ENCODE measurements around the gene SLC5A11. TPM values are rescaled to one million over a fixed set of nuclear protein-coding genes. Genes with fewer than 3 reads are reported as not detected.

Gene SLC5A11
- total and polyA plus RNA-seq, 3 experiments from 2014 or later, result 0.15 to 0.20 TPM; not detected in 1

- ChIA-PET POLR2A (no interaction called here), CTCF (no interaction called here)
- Histone ChIP-seq H3K27ac (ENCODE audit: low read depth, low read length) (no peak overlapping the region), H3K9me3 (ENCODE audit: low read length) (no peaks in the 10 kb centered on the region), H3K4me3 (ENCODE audit: low read length) (no peak overlapping the region), H3K36me3 (ENCODE audit: insufficient read depth, low read length) (peaks cover 77% of the 10 kb centered on the region), H3K4me1 (ENCODE audit: insufficient read depth, low read length) (no peaks in the 10 kb centered on the region), H3K27me3 (ENCODE audit: insufficient read depth, low read length, poor library complexity, severe bottlenecking) (no peaks in the 10 kb centered on the region)
- Mint-ChIP-seq H3K27ac (peak overlapping the region in 1 of 8 donors; percentile 67), H3K36me3 (peaks cover 12 to 92% (median 42%) of the 10 kb centered on the region in 3 donors), H3K4me1 (peaks cover 0 to 5% (median 0%) of the 10 kb centered on the region in 3 donors), H3K4me3 (no peak overlapping the region), H3K27me3 (no peaks in the 10 kb centered on the region), H3K9me3 (no peaks in the 10 kb centered on the region)
- no peak for DNase-seq
Observed at GRCh38 chr16:24815021-24815420, 30.7 kb upstream of the SLC5A11 start.

GRCh38 chr16:24816688-24817087 lies 29.1 kb upstream of the SLC5A11 start:
- Histone ChIP-seq H3K27ac (ENCODE audit: low read depth, low read length) (no peak overlapping the region), H3K27me3 (ENCODE audit: insufficient read depth, low read length, poor library complexity, severe bottlenecking) (no peaks in the 10 kb centered on the region), H3K4me3 (ENCODE audit: low read length) (no peak overlapping the region), H3K4me1 (ENCODE audit: insufficient read depth, low read length) (no peaks in the 10 kb centered on the region), H3K36me3 (ENCODE audit: insufficient read depth, low read length) (peaks cover 78% of the 10 kb centered on the region), H3K9me3 (ENCODE audit: low read length) (no peaks in the 10 kb centered on the region)
- DNase-seq, result no peak
- Mint-ChIP-seq H3K27me3 (no peaks in the 10 kb centered on the region), H3K4me1 (peaks cover 0 to under 1% (median under 1%) of the 10 kb centered on the region in 3 donors), H3K36me3 (peaks cover 12 to 92% (median 41%) of the 10 kb centered on the region in 3 donors), H3K27ac (no peak overlapping the region), H3K9me3 (no peaks in the 10 kb centered on the region), H3K4me3 (no peak overlapping the region)
- CTCF ChIA-PET, result no interaction called here
- POLR2A ChIA-PET, result no interaction called here

GRCh38 chr16:24819462-24820040 lies 26.2 kb upstream of the SLC5A11 start:
- ChIA-PET POLR2A (no interaction called here), CTCF (no interaction called here)
- peaks cover 0 to 2% (median 0%) of the 10 kb centered on the region in 3 donors for H3K4me1 Mint-ChIP-seq
- no peak overlapping the region for H3K4me3 Mint-ChIP-seq
- Histone ChIP-seq H3K36me3 (ENCODE audit: insufficient read depth, low read length) (peaks cover 80% of the 10 kb centered on the region), H3K4me3 (ENCODE audit: low read length) (no peak overlapping the region), H3K27me3 (ENCODE audit: insufficient read depth, low read length, poor library complexity, severe bottlenecking) (no peaks in the 10 kb centered on the region), H3K9me3 (ENCODE audit: low read length) (no peaks in the 10 kb centered on the region), H3K4me1 (ENCODE audit: insufficient read depth, low read length) (no peaks in the 10 kb centered on the region), H3K27ac (ENCODE audit: low read depth, low read length) (no peak overlapping the region)
- H3K9me3 Mint-ChIP-seq, result no peaks in the 10 kb centered on the region
- H3K36me3 Mint-ChIP-seq, result peaks cover 8 to 97% (median 42%) of the 10 kb centered on the region in 3 donors
- peak overlapping the region in 3 of 8 donors; percentile 8 to 70 (median 61) for H3K27ac Mint-ChIP-seq
- no peak for DNase-seq
- peaks cover 0 to 2% of the 10 kb centered on the region in 2 donors for H3K27me3 Mint-ChIP-seq

GRCh38 chr16:24820522-24820921 lies 25.2 kb upstream of the SLC5A11 start:
- no peak overlapping the region for H3K27ac ChIP-seq (ENCODE audit: low read depth, low read length)
- Mint-ChIP-seq H3K4me1 (peaks cover 0 to 2% (median 0%) of the 10 kb centered on the region in 3 donors), H3K9me3 (no peaks in the 10 kb centered on the region), H3K27me3 (peaks cover 0 to 2% of the 10 kb centered on the region in 2 donors), H3K27ac (peak overlapping the region in 3 of 8 donors; percentile 0 to 40 (median 27)), H3K4me3 (no peak overlapping the region), H3K36me3 (peaks cover 6 to 95% (median 39%) of the 10 kb centered on the region in 3 donors)
- no peaks in the 10 kb centered on the region for H3K9me3 ChIP-seq (ENCODE audit: low read length)
- H3K4me1 ChIP-seq (ENCODE audit: insufficient read depth, low read length), result no peaks in the 10 kb centered on the region
- DNase-seq, result no peak
- ChIA-PET POLR2A (no interaction called here), CTCF (no interaction called here)
- no peak overlapping the region for H3K4me3 ChIP-seq (ENCODE audit: low read length)
- peaks cover 74% of the 10 kb centered on the region for H3K36me3 ChIP-seq (ENCODE audit: insufficient read depth, low read length)
- H3K27me3 ChIP-seq (ENCODE audit: insufficient read depth, low read length, poor library complexity, severe bottlenecking), result no peaks in the 10 kb centered on the region

GRCh38 chr16:24821129-24821528 lies 24.6 kb upstream of the SLC5A11 start:
- Histone ChIP-seq H3K27me3 (ENCODE audit: insufficient read depth, low read length, poor library complexity, severe bottlenecking) (no peaks in the 10 kb centered on the region), H3K4me3 (ENCODE audit: low read length) (no peak overlapping the region), H3K36me3 (ENCODE audit: insufficient read depth, low read length) (peaks cover 72% of the 10 kb centered on the region), H3K4me1 (ENCODE audit: insufficient read depth, low read length) (no peaks in the 10 kb centered on the region), H3K27ac (ENCODE audit: low read depth, low read length) (no peak overlapping the region), H3K9me3 (ENCODE audit: low read length) (no peaks in the 10 kb centered on the region)
- ChIA-PET CTCF (no interaction called here), POLR2A (no interaction called here)
- peaks cover 12 to 95% (median 43%) of the 10 kb centered on the region in 3 donors for H3K36me3 Mint-ChIP-seq
- no peak for DNase-seq
- H3K9me3 Mint-ChIP-seq, result no peaks in the 10 kb centered on the region
- peaks cover 0 to 2% of the 10 kb centered on the region in 2 donors for H3K27me3 Mint-ChIP-seq
- H3K4me1 Mint-ChIP-seq, result peaks cover 0 to 2% (median 0%) of the 10 kb centered on the region in 3 donors
- H3K4me3 Mint-ChIP-seq, result no peak overlapping the region
- H3K27ac Mint-ChIP-seq, result peak overlapping the region in 3 of 8 donors; percentile 11 to 69 (median 60)

GRCh38 chr16:24822542-24822941 lies 23.2 kb upstream of the SLC5A11 start:
- ChIA-PET POLR2A (no interaction called here), CTCF (no interaction called here)
- Mint-ChIP-seq H3K4me3 (no peak overlapping the region), H3K27me3 (peaks cover 0 to 4% of the 10 kb centered on the region in 2 donors), H3K9me3 (peaks cover 0 to 1% (median 0%) of the 10 kb centered on the region in 5 donors), H3K36me3 (peaks cover 22 to 98% (median 48%) of the 10 kb centered on the region in 3 donors), H3K27ac (peak overlapping the region in 1 of 8 donors; percentile 92), H3K4me1 (peaks cover 0 to 2% (median 0%) of the 10 kb centered on the region in 3 donors)
- Histone ChIP-seq H3K4me1 (ENCODE audit: insufficient read depth, low read length) (no peaks in the 10 kb centered on the region), H3K4me3 (ENCODE audit: low read length) (no peak overlapping the region), H3K36me3 (ENCODE audit: insufficient read depth, low read length) (peaks cover 61% of the 10 kb centered on the region), H3K27me3 (ENCODE audit: insufficient read depth, low read length, poor library complexity, severe bottlenecking) (no peaks in the 10 kb centered on the region), H3K27ac (ENCODE audit: low read depth, low read length) (no peak overlapping the region), H3K9me3 (ENCODE audit: low read length) (no peaks in the 10 kb centered on the region)
- DNase-seq, result no peak

- no peak overlapping the region for H3K27ac ChIP-seq (ENCODE audit: low read depth, low read length)
- no peaks in the 10 kb centered on the region for H3K4me1 ChIP-seq (ENCODE audit: insufficient read depth, low read length)
- peaks cover 0 to 1% (median 0%) of the 10 kb centered on the region in 5 donors for H3K9me3 Mint-ChIP-seq
- peaks cover 18 to 96% (median 43%) of the 10 kb centered on the region in 3 donors for H3K36me3 Mint-ChIP-seq
- POLR2A ChIA-PET, result no interaction called here
- H3K4me3 Mint-ChIP-seq, result no peak overlapping the region
- H3K27me3 ChIP-seq (ENCODE audit: insufficient read depth, low read length, poor library complexity, severe bottlenecking), result no peaks in the 10 kb centered on the region
- peak overlapping the region in 2 of 8 donors; percentile 6 to 92 for H3K27ac Mint-ChIP-seq
- H3K4me3 ChIP-seq (ENCODE audit: low read length), result no peak overlapping the region
- peaks cover 0 to 5% of the 10 kb centered on the region in 2 donors for H3K27me3 Mint-ChIP-seq
- H3K4me1 Mint-ChIP-seq, result peaks cover 0 to 2% (median 0%) of the 10 kb centered on the region in 3 donors
- H3K9me3 ChIP-seq (ENCODE audit: low read length), result no peaks in the 10 kb centered on the region
- no peak for DNase-seq
- peaks cover 57% of the 10 kb centered on the region for H3K36me3 ChIP-seq (ENCODE audit: insufficient read depth, low read length)
- CTCF ChIA-PET, result no interaction called here
Observed at GRCh38 chr16:24822974-24823373, 22.8 kb upstream of the SLC5A11 start.

GRCh38 chr16:24825696-24826095 lies 20.1 kb upstream of the SLC5A11 start:
- DNase-seq, result no peak
- H3K27ac Mint-ChIP-seq, result peak overlapping the region in 2 of 8 donors; percentile 6 to 51
- peaks cover 0 to 2% (median 0%) of the 10 kb centered on the region in 3 donors for H3K4me1 Mint-ChIP-seq
- H3K36me3 ChIP-seq (ENCODE audit: insufficient read depth, low read length), result peaks cover 32% of the 10 kb centered on the region
- H3K27ac ChIP-seq (ENCODE audit: low read depth, low read length), result no peak overlapping the region
- no peaks in the 10 kb centered on the region for H3K27me3 ChIP-seq (ENCODE audit: insufficient read depth, low read length, poor library complexity, severe bottlenecking)
- H3K36me3 Mint-ChIP-seq, result peaks cover 18 to 79% (median 28%) of the 10 kb centered on the region in 3 donors
- ChIA-PET POLR2A (no interaction called here), CTCF (interaction anchor here (0.8 kb wide), 1 partner anchor 9 kb away, joined by 3 read pairs; no protein-coding TSS in a partner anchor)
- H3K9me3 Mint-ChIP-seq, result peaks cover 0 to 1% (median 0%) of the 10 kb centered on the region in 5 donors
- no peaks in the 10 kb centered on the region for H3K4me1 ChIP-seq (ENCODE audit: insufficient read depth, low read length)
- no peaks in the 10 kb centered on the region for H3K9me3 ChIP-seq (ENCODE audit: low read length)
- H3K4me3 ChIP-seq (ENCODE audit: low read length), result no peak overlapping the region
- H3K27me3 Mint-ChIP-seq, result peaks cover 0 to 5% of the 10 kb centered on the region in 2 donors
- H3K4me3 Mint-ChIP-seq, result no peak overlapping the region

Data from CD8-positive, alpha-beta memory T cell (primary cell).